NCI-H460 (cell line): ENCODE measurements around the gene SORL1-AS1. TPM values are rescaled to one million over a fixed set of nuclear protein-coding genes. Genes with fewer than 3 reads are reported as not detected.

ENCODE experiments used
- DNase-seq: peaks from one replicate; pipeline ENCODE4 v3.0.0-alpha.2; 2016; ENCODE audit warnings: low read depth; ENCODE audit errors: extremely low read depth
- total RNA-seq: library from RNA; depleted of rRNA; stranded (reverse); fragments of >200 nt; shearing (Covaris generic); gene quantifications from 2 replicates; pipeline ENCODE4 v1.2.3, GENCODE V29; 2014; rRNA removed

Gene SORL1-AS1

GRCh38 chr11:121406291-121406690 is 46.5 kb downstream of the SORL1-AS1 start:
- no peak for DNase-seq

DNA sequence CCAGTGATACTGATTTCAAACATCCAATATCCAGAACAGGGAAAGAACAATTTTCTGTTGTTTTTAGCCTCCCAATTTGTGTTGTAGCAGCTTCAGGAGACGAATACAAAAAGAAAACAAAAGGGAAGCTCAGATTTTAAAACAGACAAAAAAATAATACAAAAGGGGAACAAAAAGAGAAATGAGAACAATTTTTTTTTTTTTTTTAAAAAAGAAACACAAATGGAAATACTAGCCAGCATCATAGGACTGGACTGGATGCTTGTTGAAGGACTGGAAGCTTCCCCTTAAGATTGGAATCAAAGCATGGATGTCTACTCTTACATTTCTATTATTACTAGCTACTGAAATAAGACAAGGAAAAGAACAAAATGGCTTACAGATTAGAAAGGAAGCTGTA is 47.1 kb downstream of the SORL1-AS1 start:
- no peak for DNase-seq

DNA sequence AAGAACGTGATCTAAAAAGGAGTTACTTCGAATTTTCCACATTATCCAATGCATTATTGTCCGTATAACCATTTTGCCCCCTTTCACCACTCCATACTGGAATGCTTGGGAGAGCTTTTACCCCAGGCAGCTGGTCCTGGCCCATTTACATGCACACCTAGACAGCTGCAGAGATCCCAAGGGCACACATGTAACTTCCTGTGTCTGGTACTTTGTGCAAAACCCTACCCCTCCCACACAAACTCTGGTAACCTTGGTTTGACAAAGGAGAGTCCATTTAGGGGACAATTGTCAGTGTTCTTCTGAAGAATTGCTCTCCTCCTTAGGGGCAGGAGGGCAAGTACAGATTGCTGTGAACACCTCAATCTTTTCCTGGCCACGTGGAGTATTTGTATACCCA is 58.0 kb downstream of the SORL1-AS1 start:
- DNase-seq = no peak

- no peak for DNase-seq
These were observed 58.9 kb downstream of the SORL1-AS1 start for GRCh38 chr11:121393855-121394254.

GRCh38 chr11:121391914-121392313 is 60.9 kb downstream of the SORL1-AS1 start:
- DNase-seq = no peak

DNA sequence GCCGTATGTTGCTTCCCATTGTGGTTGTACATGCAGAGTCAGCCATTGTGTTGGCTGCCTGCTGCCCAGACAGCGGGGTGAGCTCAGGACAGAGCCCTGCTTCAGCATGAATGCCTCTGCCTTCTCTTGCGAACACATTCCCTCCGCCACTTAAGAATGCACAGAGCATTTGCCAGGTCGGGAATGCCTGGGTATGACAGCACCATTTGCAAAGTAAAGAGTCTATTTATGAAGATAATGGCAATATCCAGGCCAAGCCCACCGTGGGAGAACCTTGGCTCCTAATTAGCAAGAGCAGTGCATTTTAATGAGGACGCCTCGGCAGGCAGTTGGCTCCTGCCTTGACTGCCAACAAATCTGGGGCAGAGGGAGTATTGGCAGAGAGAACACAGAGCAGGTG is 63.1 kb downstream of the SORL1-AS1 start:
- no peak for DNase-seq

Other genes starting within 250 kb of the SORL1-AS1 start
- 21.7 and 23.9 TPM in 2 replicates for gene SC5D, start 160.2 kb downstream of the SORL1-AS1 start, total RNA-seq
- 4.5 TPM in 2 replicates for gene SORL1, start 653 bp downstream of the SORL1-AS1 start, total RNA-seq